ENCODE measurements around the gene SORCS2. TPM values are rescaled to one million over a fixed set of nuclear protein-coding genes. Genes with fewer than 3 reads are reported as not detected.

The SORCS2 gene
- total RNA-seq, 1 donor from 2014 or later: not detected

- no peak for DNase-seq
- Mint-ChIP-seq H3K27ac (no peak overlapping the region), H3K4me1 (no peaks in the 10 kb centered on the region), H3K4me3 (no peak overlapping the region), H3K36me3 (ENCODE audit: low read depth) (no peaks in the 10 kb centered on the region), H3K9me3 (peaks cover 2% of the 10 kb centered on the region), H3K27me3 (peaks cover 2% of the 10 kb centered on the region)
- intact Hi-C loops (cut with micrococcal nuclease): no loop called here
- ChIA-PET POLR2A (no interaction called here), CTCF (no interaction called here)
- TF ChIP-seq, protein P1, sequence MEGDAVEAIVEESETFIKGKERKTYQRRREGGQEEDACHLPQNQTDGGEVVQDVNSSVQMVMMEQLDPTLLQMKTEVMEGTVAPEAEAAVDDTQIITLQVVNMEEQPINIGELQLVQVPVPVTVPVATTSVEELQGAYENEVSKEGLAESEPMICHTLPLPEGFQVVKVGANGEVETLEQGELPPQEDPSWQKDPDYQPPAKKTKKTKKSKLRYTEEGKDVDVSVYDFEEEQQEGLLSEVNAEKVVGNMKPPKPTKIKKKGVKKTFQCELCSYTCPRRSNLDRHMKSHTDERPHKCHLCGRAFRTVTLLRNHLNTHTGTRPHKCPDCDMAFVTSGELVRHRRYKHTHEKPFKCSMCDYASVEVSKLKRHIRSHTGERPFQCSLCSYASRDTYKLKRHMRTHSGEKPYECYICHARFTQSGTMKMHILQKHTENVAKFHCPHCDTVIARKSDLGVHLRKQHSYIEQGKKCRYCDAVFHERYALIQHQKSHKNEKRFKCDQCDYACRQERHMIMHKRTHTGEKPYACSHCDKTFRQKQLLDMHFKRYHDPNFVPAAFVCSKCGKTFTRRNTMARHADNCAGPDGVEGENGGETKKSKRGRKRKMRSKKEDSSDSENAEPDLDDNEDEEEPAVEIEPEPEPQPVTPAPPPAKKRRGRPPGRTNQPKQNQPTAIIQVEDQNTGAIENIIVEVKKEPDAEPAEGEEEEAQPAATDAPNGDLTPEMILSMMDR (IDR thresholded peaks at IDR 0.05): no peak
- no peak for ATAC-seq (ENCODE audit: low read depth)
These were observed 276.7 kb downstream of the SORCS2 start for GRCh38 chr4:7469023-7469422.

DNA sequence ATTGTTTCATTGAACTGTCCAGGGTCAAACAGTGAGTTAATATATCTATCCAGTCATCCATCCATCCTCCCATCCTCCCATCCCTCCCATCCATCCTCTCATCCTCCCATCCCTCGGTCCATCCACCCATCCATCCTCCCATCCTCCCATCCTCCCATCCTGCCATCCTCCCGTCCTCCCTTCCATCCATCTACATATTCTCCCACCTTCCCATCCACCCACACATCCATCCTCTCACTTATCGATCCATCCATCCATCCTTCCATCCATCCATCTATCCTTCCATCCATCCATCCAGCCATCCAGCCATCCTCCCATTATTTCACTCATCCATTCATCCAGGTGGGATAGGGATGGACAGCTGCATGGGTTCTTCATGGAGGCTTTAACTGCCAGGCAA is 277.8 kb downstream of the SORCS2 start:
- no peaks in the 10 kb centered on the region for H3K4me1 Mint-ChIP-seq
- no peaks in the 10 kb centered on the region for H3K36me3 Mint-ChIP-seq (ENCODE audit: low read depth)
- ATAC-seq (ENCODE audit: low read depth): no peak
- no peak overlapping the region for H3K4me3 Mint-ChIP-seq
- intact Hi-C loops (cut with micrococcal nuclease): no loop called here
- H3K27me3 Mint-ChIP-seq: peaks cover 2% of the 10 kb centered on the region
- H3K27ac Mint-ChIP-seq: no peak overlapping the region
- ChIA-PET CTCF (no interaction called here), POLR2A (no interaction called here)
- TF ChIP-seq, protein P1 (IDR thresholded peaks at IDR 0.05): no peak
- no peak for DNase-seq
- H3K9me3 Mint-ChIP-seq: peaks cover 2% of the 10 kb centered on the region

DNA sequence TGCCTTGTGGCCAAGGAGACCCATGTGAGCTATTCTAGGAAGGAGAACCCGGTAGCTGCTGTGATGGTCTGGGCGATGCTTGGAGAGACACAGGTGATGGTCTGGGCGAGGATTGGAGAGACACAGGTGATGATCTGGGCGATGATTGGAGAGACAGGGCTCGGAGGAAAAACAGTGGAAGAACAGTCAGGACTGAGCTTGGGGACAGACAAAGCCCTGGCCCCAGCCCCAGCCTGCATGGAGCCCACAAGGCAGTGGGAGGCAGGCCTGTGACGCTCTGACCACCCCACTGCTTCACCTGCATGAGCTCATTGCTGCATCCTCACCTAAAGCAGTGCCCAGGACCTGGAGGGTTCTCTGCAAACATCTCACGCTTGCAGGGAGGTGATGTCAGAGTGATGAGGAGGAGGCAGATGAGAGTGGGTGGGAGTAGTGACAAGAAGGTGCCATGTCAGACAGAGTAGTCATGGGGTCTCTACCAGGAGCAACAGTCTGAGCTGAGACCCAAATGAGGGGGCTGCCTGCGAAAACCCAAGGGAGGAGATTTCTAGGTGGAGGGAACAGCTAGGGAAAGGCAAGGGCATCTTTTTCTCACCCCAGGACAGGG is 278.3 kb downstream of the SORCS2 start:
- Mint-ChIP-seq H3K4me3 (no peak overlapping the region), H3K4me1 (no peaks in the 10 kb centered on the region), H3K27me3 (peaks cover 2% of the 10 kb centered on the region), H3K36me3 (ENCODE audit: low read depth) (no peaks in the 10 kb centered on the region), H3K9me3 (peaks cover under 1% of the 10 kb centered on the region), H3K27ac (no peak overlapping the region)
- TF ChIP-seq, protein P1 (IDR thresholded peaks at IDR 0.05): no peak
- intact Hi-C loops (cut with micrococcal nuclease): no loop called here
- ChIA-PET CTCF (no interaction called here), POLR2A (no interaction called here)
- ATAC-seq (ENCODE audit: low read depth) (no peak), DNase-seq (no peak)

DNA sequence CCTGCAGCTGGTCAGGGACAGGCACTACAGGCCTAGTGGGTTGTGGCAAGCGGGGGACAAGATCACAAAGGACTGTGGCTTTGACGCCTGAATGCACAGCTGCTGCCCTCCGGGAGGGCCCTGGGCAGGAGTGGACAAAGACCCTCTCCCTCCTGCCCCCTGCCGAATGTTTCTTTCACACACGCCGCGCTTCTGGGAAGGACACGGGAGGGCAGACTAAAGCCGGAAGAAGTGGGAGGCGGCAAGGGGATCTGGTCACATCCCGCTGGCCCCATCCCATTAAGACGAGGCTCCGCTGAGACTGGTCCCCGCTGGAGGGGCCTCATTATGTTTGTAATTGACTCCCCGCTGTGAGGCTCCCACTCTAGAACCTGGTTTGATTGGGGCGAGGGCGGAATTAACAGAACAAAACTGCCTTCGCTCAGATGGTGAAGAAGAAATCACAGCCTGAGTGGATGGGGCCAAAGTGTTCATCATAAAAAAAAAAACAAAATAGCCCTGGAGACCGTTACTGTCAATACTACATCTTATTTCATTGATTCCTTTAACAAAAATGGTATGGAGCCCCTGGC is 280.2 kb downstream of the SORCS2 start:
- intact Hi-C loops (cut with micrococcal nuclease): no loop called here
- no peak for DNase-seq
- Mint-ChIP-seq H3K27ac (no peak overlapping the region), H3K36me3 (ENCODE audit: low read depth) (no peaks in the 10 kb centered on the region), H3K4me3 (no peak overlapping the region), H3K4me1 (no peaks in the 10 kb centered on the region), H3K9me3 (no peaks in the 10 kb centered on the region), H3K27me3 (peaks cover 2% of the 10 kb centered on the region)
- ChIA-PET POLR2A (no interaction called here), CTCF (no interaction called here)
- TF ChIP-seq, protein P1 (IDR thresholded peaks at IDR 0.05): no peak
- no peak for ATAC-seq (ENCODE audit: low read depth)

GRCh38 chr4:7473081-7473480 is 280.7 kb downstream of the SORCS2 start:
- ATAC-seq (ENCODE audit: low read depth) (no peak), DNase-seq (no peak)
- Mint-ChIP-seq H3K9me3 (no peaks in the 10 kb centered on the region), H3K4me3 (no peak overlapping the region), H3K27me3 (peaks cover 2% of the 10 kb centered on the region), H3K27ac (no peak overlapping the region), H3K36me3 (ENCODE audit: low read depth) (no peaks in the 10 kb centered on the region), H3K4me1 (no peaks in the 10 kb centered on the region)
- ChIA-PET CTCF (no interaction called here), POLR2A (no interaction called here)
- intact Hi-C loops (cut with micrococcal nuclease): no loop called here
- TF ChIP-seq, protein P1 (IDR thresholded peaks at IDR 0.05): no peak

Measured in activated B cell treated with CpG ODN at 0.5 μM for 24 hours (primary cell).